HG03064 (cell line): ENCODE data around the gene ZBTB43.
"Not testable (repeated sequence)": the region's sequence is repeated elsewhere in the genome, so short reads cannot be mapped to it uniquely, and the experiment has no call there.

Source experiments
- ATAC-seq: cut with Tn5 transposase; IDR thresholded peaks from one replicate; pipeline ENCODE4 v1.9.1; 2021; ENCODE audit warnings: low read depth; ENCODE audit not compliant: unreplicated experiment

Gene ZBTB43

GRCh38 chr9:126788634-126789349 is 16.0 kb upstream of the ZBTB43 start:
- ATAC-seq: no peak

DNA sequence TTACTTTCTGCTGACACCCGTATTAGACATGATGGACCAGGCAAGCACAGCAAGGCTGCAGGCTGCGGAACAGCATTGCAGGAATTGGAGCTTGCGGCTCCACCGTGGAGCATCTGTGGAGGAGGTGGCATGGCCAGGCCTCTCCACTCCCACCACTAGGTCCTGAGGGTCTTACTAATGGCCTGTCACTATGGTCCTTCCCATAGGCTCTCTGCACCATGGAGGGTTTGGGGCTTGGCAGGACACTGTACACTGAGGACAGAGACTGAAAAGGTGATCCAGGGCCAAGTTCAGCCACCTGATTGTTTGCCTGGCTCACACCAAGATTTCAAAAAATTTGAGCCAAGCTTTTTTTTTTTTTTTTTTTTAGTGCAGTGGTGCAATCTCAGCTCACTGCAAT is 14.3 kb upstream of the ZBTB43 start:
- ATAC-seq: no peak

DNA sequence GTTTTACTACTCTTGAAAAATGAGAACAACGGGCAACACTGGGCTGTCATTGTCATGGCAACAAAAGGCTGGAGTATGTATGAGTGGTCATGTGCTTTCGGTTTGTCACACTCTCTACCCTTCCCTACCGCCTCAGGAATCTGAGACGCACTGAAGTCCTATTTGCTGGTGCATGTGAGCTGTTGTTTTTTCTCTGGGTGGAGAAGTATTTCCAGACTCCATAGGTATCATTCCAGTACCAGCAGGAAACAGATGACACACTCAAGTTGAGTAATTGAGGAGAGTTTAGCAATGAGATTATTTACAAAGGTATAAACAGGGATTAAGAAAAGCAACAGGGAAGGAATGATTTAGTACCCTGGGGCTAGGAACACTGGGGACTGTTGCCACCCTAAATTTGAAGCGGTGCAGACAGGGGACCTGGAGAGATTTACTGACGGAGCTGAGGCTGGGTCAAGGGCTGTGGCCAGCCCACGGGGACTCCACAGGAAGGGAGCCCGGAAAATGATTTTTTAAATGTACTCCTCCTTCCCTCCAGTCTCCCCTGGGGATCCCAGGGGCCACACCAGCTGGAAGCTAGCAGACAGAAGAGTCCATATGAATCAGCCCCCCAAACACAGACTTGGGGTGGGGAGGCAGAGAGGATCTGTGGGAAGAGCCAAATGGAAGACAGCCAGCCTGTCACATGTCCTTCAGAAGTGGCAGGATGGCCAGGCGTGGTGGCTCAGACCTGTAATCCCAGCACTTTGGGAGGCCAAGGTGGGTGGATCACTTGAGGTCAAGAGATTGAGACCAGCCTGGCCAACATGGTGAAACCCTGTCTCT is 13.2 kb upstream of the ZBTB43 start:
- ATAC-seq: no peak

DNA sequence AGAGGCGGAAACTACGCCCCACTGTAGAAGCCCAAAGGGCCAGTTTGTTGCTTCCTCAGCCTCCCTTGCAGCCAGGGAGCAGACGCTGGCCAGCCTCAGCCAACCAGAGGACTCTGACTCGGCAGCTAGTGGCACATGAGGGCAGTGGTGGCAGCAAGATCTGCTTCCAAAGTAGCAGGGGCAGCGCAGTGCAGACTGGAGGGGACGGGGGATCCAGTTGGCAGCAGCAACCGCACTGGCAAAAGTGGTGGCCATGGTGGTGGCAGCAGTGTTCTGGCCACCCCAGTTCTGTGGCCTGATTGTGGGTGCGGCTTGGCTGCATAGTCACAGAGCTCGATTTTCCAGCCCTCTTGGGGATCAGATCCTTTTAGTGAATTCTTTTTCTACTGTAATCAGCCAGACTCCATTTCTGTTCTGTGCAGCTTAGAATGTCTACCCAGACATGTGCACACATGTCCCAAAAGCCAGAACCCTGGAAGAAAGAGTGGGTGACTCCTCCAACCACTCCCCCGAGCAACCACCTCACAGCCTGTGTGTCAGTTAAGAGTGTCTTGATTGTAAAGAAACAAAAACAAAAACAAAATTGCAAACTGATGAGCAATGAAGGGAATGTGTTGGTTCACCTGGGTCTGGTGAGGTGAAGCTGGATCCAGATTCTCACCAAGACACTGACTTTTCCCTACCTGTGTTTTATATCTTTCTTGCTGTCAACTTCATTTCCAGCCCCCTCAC is 11.0 kb upstream of the ZBTB43 start:
- no peak for ATAC-seq

GRCh38 chr9:126794441-126794840 is 10.4 kb upstream of the ZBTB43 start:
- ATAC-seq: no peak

- no peak for ATAC-seq
Observed at GRCh38 chr9:126796758-126797157, 8.1 kb upstream of the ZBTB43 start.

DNA sequence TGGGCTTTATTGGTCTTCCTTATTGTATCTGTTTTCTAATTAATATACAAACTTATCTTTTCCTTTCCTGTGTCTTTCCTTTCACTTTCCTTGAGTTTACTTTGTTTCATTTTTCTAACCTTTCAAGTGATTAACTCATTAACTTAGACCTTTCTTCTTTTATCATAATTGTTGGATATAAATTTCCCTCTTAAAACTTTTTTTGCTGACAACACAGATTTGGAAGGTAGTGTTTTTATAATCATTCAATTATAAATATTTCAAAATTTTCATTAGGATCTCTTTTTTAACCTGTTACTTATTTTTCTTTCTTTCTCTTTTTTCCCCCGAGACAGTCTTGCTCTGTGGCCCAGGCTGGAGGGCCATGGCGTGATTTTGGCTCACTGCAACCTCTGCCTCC is 6.9 kb upstream of the ZBTB43 start:
- ATAC-seq: no peak

GRCh38 chr9:126799034-126799433 is 5.8 kb upstream of the ZBTB43 start:
- ATAC-seq: no peak

DNA sequence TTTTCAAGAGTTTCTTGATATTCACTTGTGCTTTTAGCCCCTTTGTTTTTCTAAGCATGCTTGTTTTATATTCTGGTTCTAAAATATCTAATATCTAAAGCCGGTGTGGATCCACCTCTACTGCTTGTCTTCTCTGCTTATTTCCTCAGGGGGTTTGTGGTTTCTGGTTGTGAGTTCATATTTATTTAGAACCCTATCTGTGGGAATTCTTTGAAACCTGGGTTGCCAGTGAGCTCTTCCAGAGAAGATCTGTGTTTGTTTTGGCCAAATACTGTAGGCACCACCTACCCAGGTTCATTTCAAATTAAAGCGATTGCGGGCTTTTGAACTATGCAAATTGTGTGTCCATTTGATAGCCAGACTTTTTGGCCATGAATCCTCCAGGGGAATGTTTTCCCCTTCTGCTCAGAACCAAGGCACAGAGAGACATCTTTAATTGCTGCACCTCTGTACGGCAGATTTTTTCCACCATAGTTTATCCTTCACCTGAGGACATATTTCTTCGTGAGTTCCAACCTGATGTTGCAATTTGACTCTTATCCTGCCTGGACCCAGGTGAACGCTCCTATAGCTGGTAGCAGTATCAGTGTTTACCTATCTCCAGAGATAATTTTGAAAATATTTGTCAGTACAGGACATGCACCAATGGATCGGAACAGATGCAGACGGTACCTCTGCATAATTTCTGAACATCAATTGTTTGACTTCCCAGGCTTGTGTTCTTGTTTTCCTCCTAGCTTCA is 2.4 kb upstream of the ZBTB43 start:
- no peak for ATAC-seq

DNA sequence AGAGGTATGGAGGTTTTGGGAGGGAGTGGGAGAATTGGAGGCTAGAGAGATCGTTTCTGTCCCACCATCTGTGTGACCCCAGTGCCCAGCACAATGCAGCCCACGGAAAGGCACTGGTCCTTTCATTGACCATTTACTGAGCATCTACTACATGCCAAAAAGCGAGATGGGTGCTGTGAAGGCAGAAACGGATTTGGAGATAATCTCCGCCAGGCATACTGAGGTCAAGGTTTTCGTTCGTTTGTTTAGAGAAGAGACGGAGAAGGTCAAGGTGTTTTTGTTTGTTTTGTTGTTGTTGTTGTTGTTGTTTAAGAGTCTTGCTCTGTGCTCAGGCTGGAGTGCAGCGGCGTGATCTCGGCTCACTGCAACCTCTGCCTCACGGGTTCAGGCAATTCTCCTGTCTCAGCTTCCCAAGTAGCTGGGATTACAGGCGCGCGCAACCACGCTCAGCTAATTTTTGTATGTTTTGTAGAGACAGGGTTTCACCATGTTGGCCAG is 593 bp upstream of the ZBTB43 start:
- no peak for ATAC-seq

DNA sequence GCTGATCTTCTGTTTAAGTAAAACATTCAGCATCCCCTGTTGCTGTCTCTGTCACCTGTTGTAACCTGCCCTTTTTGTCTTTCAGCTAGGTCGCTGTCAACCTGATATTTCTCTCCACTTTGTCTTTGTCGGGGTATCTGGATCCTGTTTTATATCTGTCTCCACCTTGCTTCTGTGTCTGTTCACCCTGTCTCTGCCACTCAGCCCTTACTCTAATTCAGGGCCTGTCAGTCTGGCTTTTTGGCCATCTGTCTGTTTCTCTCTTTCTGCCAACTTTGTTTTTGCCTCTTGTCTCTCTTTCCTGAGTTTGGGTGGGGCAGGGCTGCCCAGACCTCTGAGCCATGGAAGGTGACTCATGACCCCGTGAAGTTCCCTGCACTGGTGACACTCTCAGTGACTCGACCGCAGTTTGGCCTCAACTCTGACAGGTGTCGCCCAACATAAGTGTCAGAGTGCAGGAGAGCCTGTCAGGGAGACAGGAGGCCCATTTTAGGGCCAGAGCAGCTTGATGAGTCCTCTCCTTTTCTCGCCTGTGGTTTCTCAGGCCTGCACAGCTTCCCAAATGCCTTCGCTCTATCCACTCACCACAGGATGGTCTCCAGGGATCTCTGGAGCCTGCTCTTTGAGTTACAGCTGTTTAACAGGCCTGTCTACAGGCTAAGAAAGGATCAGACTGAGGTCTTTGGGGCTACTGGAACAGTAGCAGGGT is 868 bp downstream of the ZBTB43 start:
- peak; percentile 70 for ATAC-seq

DNA sequence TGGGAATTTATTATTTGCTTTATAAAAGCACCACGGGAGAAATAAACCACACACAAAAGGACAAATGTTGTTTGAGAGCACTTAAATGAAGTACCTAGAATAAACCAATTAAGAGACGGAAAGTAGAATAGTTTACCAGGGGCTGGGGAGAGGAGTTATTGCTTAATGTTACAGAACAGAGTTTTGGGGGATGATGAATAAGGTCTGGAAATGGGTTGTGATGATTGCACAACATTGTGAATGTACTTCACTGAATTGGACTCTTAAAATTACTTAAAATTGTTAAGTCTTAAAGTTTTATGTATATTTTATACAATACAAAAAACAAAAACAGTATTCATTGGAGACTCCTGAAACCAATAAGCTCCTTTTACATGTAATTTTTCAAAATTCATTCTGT is 1.5 kb downstream of the ZBTB43 start:
- no peak for ATAC-seq

DNA sequence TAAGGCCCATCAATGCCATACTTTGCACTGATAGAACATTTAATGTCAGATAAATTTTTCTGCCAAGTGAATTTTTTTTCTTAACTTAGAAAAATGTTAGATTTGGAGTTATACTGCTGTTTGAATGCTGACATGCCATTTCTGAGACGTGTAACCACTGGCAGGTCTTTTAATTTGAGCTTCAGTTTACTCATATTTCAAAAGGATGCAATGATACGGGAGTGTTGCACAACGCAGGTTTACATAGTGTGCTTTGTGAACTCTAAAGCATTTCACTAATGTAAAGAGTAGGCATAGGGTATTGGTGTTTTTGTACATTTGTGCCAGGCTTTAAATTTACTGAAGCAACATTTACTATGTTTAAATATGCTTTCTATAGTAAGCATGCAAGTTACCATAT is 4.2 kb downstream of the ZBTB43 start:
- no peak for ATAC-seq

GRCh38 chr9:126810221-126810620 is 5.4 kb downstream of the ZBTB43 start:
- not testable (repeated sequence) for ATAC-seq

GRCh38 chr9:126813072-126813471 is 8.2 kb downstream of the ZBTB43 start:
- ATAC-seq: no peak

GRCh38 chr9:126814091-126814490 is 9.3 kb downstream of the ZBTB43 start:
- no peak for ATAC-seq

GRCh38 chr9:126817615-126818014 is 12.8 kb downstream of the ZBTB43 start:
- not testable (repeated sequence) for ATAC-seq

GRCh38 chr9:126818482-126818881 is 13.6 kb downstream of the ZBTB43 start:
- no peak for ATAC-seq

DNA sequence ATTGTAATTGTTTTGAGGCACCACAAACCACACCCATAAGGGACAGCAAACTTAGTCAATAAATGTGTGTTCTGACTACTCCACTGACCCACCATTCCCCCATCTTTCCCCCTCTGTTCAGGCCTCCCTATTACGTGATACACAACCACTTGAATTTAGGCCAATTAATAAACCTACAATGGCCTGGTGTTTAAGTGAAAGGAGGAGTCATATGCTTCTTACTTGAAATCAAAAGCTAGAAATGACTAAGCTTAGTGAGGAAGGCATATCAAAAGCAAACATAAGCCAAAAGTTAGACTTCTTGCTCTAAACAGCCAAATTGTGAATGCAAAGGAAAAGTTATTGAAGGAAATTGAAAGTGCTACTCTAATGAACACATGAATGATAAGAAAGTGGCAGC is 14.6 kb downstream of the ZBTB43 start:
- ATAC-seq: no peak

DNA sequence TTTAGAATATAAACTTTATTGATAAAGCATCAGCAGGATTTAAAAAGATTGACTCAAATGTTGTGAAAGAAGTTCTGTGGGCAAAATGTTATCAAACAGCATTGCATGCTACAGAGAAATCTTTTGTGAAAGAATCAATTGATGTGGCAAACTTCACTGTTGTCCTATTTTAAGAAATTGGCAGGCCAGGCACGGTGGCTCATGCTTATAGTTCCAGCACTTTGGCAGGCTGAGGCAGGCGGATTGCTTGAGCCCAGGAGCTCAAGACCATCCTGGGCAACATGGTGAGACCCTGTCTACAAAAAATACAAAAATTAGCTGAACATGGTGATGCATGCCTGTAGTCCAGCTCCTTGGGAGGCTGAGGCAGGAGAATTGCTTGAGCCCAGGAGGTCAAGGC is 17.4 kb downstream of the ZBTB43 start:
- ATAC-seq: no peak
